Stimulated activated CD8-positive, alpha-beta memory T cell treated with anti-CD3 and anti-CD28 coated beads, Interleukin-4, amount 100 ng/mL, for 48 hours (primary cell): Measurements from ENCODE around the gene GFAP.

Experiments used
- DNase-seq: peaks from one replicate; pipeline ENCODE4 v3.0.0-alpha.2; 2020

GFAP gene

DNA sequence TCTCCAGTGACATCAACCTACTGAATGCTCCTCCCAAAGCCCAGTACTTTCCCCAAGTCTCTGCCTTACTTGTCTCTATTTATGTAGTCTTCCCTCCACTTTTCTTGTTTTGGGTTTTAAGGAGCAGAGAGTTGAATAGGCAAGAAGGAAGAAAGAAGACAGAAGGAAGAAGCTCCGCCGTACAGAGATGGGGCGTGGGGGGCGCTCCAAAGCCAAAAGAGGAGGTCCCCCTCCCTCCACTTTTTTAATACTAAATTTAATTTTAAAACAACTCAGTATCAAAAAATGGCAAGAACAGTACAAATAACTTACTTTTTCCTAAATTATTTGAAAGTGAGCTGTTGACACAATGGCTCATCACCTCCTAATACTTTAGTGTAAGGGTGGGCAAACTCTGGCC lies 20.7 kb downstream of the GFAP start:
- DNase-seq: no peak

DNA sequence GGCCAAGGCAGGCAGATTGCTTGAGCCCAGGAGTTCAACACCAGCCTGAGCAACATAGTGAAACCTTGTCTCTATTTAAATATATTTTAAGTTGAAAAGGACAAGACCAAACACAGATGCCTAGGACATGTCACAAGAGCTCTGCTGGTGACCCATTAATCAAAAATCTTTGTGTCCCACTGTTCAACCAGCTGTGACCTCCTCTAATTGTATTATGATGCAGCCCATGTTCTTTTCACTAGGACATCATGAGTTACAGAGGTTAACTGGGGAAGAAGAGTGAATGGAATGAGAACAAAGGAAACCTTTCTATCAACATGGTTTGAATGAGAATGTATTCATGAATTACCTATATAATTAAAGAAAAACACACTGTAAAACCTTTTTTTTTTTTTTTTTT lies 23.1 kb downstream of the GFAP start:
- no peak for DNase-seq

DNA sequence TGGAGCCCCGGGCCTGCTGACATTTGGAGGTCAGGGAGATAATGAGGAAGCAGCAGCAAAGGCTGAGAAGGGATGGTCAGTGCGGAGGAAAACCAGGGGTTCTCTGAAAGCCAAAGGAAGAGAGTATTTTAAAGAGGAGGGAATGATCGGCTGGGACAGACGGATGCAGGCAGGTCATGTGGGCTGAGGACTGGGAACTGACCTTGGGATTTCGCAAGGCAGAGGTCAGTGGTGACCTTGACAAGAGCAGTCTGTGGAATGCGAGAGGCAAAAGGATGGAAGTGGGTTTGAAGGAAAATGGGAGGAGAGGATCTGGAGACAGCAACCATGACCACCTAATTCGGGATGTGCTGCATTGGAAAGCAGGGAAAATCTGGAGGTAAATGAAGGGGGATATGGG lies 26.3 kb downstream of the GFAP start:
- no peak for DNase-seq

DNA sequence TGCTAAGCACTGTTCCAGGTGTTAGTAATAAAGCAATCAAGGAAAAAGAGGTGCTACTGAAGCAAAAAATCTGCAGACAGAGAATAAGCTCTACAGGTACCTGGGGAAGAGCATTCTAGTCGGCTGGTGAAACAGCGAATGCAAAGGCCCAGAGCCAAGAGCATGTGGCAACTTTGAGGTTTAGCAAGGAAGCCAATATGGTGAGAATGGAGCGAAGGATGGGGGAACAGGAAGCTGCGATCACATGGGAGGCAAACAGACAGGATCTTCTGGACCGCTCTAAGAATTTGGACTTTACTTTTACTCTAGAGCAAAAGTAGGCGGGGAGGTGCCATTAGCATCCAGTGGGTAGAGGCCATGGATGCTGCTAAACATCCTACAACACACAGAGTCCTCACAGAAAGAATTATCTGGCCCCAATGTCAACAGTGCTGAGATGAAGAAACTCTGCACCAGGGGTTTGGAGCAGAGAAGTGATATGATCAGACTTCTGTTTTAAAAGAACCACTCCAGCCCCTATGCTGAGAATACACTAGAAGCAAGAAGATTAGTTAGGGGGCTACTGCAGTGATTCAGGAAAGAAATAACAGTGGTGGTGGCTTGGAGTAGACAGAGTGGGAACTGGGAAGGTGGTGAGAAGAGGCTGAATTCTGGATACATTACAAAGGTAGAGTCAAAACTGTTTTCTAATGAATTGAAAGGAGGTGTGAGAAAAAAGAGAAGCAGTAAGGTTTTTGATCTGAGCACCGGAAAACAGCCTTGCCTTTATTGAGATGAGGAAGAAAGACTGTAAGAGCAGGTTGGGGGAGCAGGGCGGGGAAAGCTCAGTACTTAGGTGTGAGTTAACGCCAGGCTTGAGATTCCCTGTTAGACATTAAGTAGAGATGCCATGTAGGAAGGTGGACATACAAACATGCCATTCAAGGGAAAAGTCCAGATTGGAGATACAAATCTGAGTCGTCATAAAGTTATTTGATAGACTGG lies 27.0 kb downstream of the GFAP start:
- DNase-seq: no peak

GRCh38 chr17:44887016-44887415 lies 28.3 kb downstream of the GFAP start:
- no peak for DNase-seq

DNA sequence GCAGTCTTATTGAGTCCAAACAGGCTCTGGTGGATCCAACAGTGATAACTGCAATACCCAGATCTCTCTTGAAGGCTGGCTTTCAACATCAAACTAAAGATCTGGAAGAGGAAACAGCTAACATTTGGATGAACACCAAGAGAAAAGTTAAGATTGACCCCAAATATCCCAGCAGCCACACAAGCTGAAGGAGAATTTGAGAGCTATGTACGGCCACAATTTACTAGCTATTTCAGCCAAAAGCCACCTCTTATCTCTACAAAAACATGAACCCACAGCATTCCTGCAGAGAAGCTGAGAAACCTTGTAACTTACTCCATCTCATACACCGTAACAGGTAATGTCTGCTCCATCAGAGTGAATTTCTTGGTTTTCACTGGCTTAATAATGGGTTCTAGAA lies 30.4 kb downstream of the GFAP start:
- DNase-seq: no peak

- DNase-seq: no peak
Observed at GRCh38 chr17:44881145-44881544, 34.2 kb downstream of the GFAP start.

DNA sequence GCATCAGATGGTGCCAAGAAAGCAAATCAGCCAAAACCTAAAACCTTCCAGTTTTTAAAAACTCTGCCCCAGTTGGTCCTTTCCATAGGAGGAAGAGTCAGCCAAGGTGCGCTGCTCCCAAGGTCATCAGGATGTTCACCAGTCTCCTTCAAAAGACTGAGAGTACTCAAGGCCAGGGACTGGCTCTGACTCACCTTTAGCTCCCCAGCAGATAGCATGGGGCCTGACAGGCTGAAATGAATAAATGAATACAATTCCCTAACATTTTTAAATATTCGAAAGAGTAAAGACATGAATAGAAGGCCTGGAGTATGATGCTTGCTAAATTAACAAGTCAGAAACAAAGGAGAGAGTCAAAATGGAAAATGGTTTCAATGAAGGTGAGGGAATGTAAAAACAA lies 35.2 kb downstream of the GFAP start:
- DNase-seq: no peak

DNA sequence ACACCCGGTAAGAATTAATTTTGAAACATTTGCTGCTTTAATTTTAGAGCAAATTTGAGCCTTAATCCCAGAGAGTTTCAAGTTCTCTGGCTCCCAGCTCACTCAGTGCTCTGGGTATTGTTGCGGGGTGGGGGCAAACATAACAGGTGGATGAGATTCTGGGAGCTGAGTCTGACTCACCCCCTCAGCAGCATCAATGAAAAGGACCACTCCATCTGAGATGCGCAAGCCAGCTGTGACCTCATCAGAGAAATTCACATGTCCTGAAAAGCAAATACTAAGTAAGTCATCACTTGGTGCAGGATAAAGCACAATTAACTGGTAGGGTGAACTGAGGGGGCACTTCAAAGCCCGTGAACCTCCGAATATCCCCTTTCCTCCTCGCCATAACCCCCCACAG lies 35.9 kb downstream of the GFAP start:
- DNase-seq: no peak

DNA sequence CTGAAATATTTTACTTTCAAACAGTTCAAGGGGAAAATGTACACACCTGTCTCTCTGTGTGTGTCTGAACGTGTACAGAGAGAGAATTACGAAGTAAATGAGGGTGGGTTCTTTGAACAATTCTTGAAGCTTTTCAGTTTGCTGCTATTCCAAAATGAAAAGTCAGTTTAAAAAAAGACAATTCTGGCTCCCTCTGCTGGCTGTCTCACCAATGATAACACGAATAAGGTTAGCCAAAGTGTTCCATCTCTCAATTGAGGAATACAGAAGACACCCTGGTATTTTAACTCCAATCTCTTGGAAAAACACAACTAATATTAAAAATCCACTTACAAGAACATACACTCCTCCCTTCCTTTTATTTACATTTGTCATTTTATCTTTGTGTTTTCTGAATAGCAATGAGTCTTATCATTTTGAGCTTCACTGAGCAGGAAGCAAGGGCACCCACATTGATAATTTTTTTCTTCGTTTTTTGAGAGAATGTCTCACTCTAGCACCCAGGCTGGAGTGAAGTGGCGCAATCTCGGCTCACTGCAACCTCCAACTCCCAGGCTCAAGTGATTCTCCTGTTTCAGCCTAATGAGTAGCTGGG lies 36.6 kb downstream of the GFAP start:
- DNase-seq: peak; percentile 36

- no peak for DNase-seq
Observed at GRCh38 chr17:44877121-44877520, 38.2 kb downstream of the GFAP start.

GRCh38 chr17:44875761-44876160 lies 39.5 kb downstream of the GFAP start:
- no peak for DNase-seq

- no peak for DNase-seq
Observed at GRCh38 chr17:44872131-44872768, 43.0 kb downstream of the GFAP start.

DNA sequence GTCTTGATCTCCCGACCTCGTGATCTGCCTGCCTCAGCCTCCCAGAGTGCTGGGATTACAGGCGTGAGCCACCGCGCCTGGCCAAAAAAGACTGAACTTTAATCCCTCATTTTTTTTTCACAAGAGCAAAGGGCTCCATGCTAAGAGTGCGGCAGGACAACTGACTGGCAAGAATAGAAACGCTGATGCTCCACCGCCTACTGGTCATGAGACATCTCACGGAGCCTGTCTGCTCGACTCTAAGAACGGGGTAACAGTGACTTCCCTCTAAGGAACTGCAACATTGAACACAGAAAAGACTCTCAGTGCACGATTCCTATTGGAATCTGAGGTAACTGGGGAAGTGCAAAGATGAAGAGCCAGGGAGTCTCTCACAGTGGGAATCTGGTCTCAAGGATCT lies 43.7 kb downstream of the GFAP start:
- no peak for DNase-seq

DNA sequence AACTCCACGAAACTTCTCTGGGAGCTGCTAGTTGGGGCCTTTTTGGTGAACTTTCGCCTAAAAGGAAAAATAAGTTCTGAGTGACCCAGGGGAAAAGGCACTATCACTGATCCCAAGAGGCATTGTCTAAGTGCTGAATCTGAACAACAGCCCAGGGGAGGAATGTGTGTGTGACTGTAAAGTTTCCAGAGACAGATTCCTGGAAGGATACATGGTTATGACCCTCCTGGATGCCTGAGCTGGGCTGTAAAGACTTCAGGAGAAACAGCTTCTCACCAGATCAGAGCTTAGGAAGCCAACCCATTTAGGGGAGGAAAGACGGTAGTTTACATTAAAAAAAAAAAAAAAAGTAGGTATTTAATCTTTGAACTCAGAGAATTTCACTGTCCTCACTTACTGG lies 47.5 kb downstream of the GFAP start:
- no peak for DNase-seq

GRCh38 chr17:44865931-44866330 lies 49.4 kb downstream of the GFAP start:
- DNase-seq: no peak

DNA sequence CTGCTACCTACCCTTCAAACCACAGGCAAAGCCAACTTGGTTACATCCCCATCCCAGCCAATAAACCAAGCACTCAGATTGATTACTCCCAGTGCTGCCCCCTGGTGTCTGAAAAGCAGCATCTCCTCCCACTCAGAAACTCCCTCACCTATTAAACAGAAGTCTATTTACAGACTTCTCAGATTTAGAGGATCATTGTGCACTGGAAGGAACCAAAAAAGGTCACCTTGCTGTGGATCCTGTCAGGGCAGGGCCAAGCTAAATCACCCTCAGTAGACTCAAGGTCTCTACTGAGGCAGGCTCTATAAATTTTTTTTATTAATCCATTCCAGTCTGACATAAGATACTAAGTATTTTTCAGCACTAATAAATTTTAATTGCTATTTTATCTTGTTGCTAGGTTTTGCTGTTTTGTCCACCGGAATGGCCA lies 50.1 kb downstream of the GFAP start:
- DNase-seq: peak; percentile 81

DNA sequence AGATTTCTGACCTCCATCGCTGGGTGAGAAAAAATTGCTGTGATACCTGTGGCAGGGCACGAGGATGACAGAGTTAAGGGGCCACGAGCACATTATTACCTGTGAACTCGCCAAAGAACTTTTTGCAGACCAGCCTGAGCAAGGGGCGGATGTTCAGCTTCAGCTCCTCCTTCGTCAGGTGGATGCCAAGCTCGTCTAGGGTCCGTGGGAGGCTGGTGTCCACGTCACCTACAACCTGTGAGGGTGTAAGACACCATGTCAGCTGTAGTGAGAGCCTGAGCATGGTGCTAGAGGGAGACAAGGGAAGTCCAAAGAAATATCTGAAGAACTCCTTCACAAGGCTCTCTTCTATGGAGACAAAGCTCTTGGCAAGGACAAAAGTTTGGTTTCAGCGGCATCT lies 50.5 kb downstream of the GFAP start:
- no peak for DNase-seq

GRCh38 chr17:44863061-44863918 lies 52.0 kb downstream of the GFAP start:
- DNase-seq: no peak

DNA sequence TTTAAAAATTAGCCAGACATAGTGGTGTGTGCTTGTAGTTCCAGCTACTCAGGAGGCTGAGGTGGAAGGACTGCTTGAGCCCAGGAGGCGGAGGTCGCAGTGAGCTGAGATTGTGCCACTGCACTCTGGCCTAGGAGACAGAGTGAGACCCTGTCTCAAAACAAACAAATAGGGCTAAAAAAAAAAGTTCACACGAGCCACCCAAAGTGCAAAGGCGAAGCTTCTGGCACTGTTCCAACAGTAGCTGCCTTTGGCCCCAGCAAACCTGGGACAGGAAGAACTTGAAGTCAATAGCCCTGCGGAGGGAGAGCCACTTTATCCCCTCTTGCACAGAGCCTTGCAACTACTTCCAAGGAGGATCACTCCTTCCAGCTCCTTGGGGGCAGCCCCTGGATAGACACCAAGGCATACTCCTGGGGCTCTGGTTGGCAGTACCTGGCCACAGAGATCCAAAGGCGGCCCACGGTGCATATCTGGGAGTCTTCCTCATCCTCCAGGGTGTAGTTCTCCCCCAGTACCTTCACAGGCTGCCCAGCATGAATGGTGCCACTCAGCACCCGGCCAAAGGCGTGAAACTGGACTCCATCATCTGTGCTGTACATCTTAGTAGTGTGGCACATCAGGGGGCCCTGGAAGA lies 52.9 kb downstream of the GFAP start:
- DNase-seq: no peak

GRCh38 chr17:44859701-44860100 lies 55.6 kb downstream of the GFAP start:
- no peak for DNase-seq

DNA sequence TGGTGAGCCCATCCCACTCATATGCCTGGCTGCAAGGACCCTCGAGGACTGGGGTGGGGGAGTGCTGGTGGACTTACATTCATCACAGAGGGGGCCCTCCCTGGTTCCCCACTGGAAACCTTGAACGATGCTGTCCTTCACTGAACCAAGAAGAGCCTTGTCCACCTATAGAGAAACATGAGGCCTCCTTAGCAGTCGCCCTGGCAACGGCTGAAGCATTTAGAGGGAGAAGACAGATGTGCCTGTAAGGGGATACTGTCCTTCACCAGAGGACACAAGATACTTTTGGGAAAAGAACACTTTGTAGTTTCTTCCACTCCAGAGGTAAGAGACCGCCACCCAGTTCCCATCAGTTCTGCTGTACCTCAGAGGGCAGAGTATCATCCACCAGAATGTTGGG lies 61.1 kb downstream of the GFAP start:
- DNase-seq: no peak
